ENCODE measurements around the gene DPEP2. TPM values are rescaled to one million over a fixed set of nuclear protein-coding genes. Genes with fewer than 3 reads are reported as not detected.

DPEP2 gene
- total RNA-seq, 4 donors from 2014 or later = 0.26 to 0.38 TPM; not detected in 2

- in situ Hi-C loops (cut with MboI; ENCODE audit: low sequenced_read_pairs in 4 of 4) = no loop called here
- DNase-seq (peak; percentile 53 to 66), ATAC-seq (peak; percentile 42 to 62)
- Histone ChIP-seq H3K4me3 (peak within 1 kb of the TSS; percentile 69 to 80 (median 80)), H3K9me3 (no peaks in the 10 kb centered on the region), H3K27ac (peak within 1 kb of the TSS; percentile 87 to 95 (median 89)), H3K36me3 (no peaks in the 10 kb centered on the region), H3K27me3 (no peaks in the 10 kb centered on the region), H3K4me1 (peaks cover 42 to 46% of the 10 kb centered on the region in 2 donors)
- peak; percentile 93 to 94 for TF ChIP-seq POLR2A (IDR thresholded peaks at IDR 0.05)
- TF ChIP-seq CTCF (IDR thresholded peaks at IDR 0.05 in 4 of 5, conservative IDR thresholded peaks at IDR 0.05 in 1 of 5) = peak in 1 of 5 experiments; percentile 16
- intact Hi-C loops (cut with DNase I; ENCODE audit: low total_unique reads) = no loop called here
These were observed 30.7 kb downstream of the DPEP2 start, which contains the start of gene SLC12A4 for GRCh38 chr16:67968400-67969253. Gene SLC12A4, minus strand, starts transcription at chr16:67968637. Its CDS starts 84 bp downstream, at chr16:67968553.

- in situ Hi-C loops (cut with MboI; ENCODE audit: low sequenced_read_pairs in 4 of 4) (no loop called here), intact Hi-C loops (cut with DNase I; ENCODE audit: low total_unique reads) (loop anchor here (2.0 kb wide), 1 partner anchor 19 kb away; no protein-coding TSS in a partner anchor)
- Histone ChIP-seq H3K27me3 (no peaks in the 10 kb centered on the region), H3K4me1 (peaks cover 49 to 52% of the 10 kb centered on the region in 2 donors), H3K4me3 (peak overlapping the region; percentile 69 to 80 (median 80)), H3K27ac (peak overlapping the region; percentile 87 to 95 (median 89)), H3K36me3 (no peaks in the 10 kb centered on the region), H3K9me3 (no peaks in the 10 kb centered on the region)
- DNase-seq (no peak), ATAC-seq (peak; percentile 17 to 19)
- TF ChIP-seq CTCF (IDR thresholded peaks at IDR 0.05 in 4 of 5, conservative IDR thresholded peaks at IDR 0.05 in 1 of 5) (no peak), POLR2A (IDR thresholded peaks at IDR 0.05) (no peak)
These were observed 31.3 kb downstream of the DPEP2 start for GRCh38 chr16:67967958-67968399.

DNA sequence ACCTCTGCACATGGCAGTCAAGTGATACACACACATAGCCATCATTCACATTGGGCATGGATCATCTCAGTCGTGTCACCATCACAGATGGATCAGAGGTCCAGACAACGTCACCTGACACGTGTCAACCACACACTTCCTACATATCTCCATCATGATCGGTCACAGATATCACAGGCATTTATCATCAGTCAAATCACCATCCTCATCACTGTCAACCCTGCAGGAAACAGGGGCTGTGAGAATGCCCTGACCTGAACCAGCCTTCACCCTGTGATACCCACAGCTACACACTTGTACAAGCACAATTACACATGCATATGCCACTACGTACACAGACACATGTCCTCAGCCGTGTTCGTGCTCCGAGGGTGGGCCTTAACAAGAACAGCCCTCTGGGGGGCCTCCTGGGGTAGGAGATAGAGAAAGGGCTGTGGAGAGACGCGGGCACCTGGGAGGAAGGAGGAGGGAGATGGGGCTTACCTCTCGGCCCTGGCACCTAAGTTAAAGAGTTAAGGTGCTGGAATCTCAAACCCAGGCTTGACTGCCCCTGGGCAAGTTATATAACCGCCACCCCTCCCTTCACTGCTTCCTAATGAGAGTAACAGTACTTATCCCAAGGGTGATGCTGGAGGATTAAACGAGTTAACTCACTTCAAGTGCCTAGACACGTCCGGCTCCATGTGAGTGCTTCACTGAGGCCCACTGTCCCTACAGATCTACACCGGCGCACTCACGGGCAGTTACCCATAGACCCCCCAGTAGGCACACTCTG lies 31.9 kb downstream of the DPEP2 start:
- Histone ChIP-seq H3K4me1 (peaks cover 55 to 58% of the 10 kb centered on the region in 2 donors), H3K36me3 (no peaks in the 10 kb centered on the region), H3K27ac (peak overlapping the region; percentile 87 to 95 (median 89)), H3K4me3 (peak overlapping the region; percentile 69 to 80 (median 80)), H3K27me3 (no peaks in the 10 kb centered on the region), H3K9me3 (no peaks in the 10 kb centered on the region)
- DNase-seq = no peak
- no peak for ATAC-seq
- TF ChIP-seq CTCF (IDR thresholded peaks at IDR 0.05 in 4 of 5, conservative IDR thresholded peaks at IDR 0.05 in 1 of 5) = no peak
- no peak for TF ChIP-seq POLR2A (IDR thresholded peaks at IDR 0.05)
- intact Hi-C loops (cut with DNase I; ENCODE audit: low total_unique reads) (loop anchor here (2.0 kb wide), 1 partner anchor 19 kb away; no protein-coding TSS in a partner anchor), in situ Hi-C loops (cut with MboI; ENCODE audit: low sequenced_read_pairs in 4 of 4) (no loop called here)

DNA sequence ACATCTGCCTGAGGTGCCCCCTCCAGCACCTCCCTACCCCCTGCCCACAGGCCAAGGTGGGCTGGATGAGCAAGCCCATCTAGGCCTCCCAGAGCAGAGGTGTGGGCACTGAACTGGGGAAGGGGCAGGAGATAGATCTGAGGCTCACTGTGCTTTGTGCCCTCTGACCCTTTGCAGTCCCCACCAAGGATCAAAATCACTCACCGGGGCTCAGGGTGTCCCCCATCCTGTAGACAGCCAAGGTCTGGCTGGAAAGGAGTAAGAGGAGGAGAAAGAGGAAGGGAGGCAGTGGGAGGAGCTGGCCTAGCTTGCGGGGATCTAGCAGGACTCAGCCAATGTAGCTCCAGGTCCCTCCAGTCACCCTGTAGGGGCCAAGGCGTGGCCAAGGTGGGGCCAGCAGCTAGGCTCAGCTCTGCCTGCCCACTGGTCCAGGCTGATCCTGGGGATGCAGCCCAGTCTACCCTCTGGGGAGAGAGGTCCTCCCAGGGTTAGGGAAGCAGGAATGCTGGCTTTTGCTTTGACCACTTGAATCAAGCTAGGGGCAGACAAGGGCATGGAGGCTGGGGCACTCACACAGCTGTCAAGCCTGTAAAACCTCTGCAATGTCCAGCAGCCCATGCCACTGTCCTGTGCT lies 32.6 kb downstream of the DPEP2 start:
- H3K27me3 ChIP-seq = no peaks in the 10 kb centered on the region
- in situ Hi-C loops (cut with MboI; ENCODE audit: low sequenced_read_pairs in 4 of 4) (no loop called here), intact Hi-C loops (cut with DNase I; ENCODE audit: low total_unique reads) (loop anchor here (2.0 kb wide), 1 partner anchor 20 kb away; no protein-coding TSS in a partner anchor)
- H3K36me3 ChIP-seq = no peaks in the 10 kb centered on the region
- peak overlapping the region; percentile 69 to 80 (median 80) for H3K4me3 ChIP-seq
- peaks cover 62 to 65% of the 10 kb centered on the region in 2 donors for H3K4me1 ChIP-seq
- TF ChIP-seq POLR2A (IDR thresholded peaks at IDR 0.05) (no peak), CTCF (IDR thresholded peaks at IDR 0.05 in 4 of 5, conservative IDR thresholded peaks at IDR 0.05 in 1 of 5) (no peak)
- ATAC-seq (no peak), DNase-seq (peak in 1 of 2 donors; percentile 48)
- peak overlapping the region; percentile 87 to 95 (median 89) for H3K27ac ChIP-seq
- no peaks in the 10 kb centered on the region for H3K9me3 ChIP-seq
